Left renal cortex interstitium (tissue), 4 donors: Measurements from ENCODE around the gene NEDD8. TPM values are rescaled to one million over a fixed set of nuclear protein-coding genes. Genes with fewer than 3 reads are reported as not detected.

Experiments used
- DNase-seq, 4 donors: peaks; one replicate each; pipeline ENCODE4 v3.0.0-alpha.2; 2013; ENCODE audit warnings: low read depth in 4 of 4, low spot score in 2 of 4, missing footprints in 1 of 4
- polyA plus RNA-seq, 4 donors: library from polyadenylated mRNA; unstranded; fragments of 120-200 nt; gene quantifications; one replicate each; pipeline ENCODE4 v1.2.1, GENCODE V29; 2013; ENCODE audit not compliant: insufficient read length in 4 of 4

NEDD8 gene
- polyA plus RNA-seq, 4 donors = 206 to 248 (median 222) TPM

DNA sequence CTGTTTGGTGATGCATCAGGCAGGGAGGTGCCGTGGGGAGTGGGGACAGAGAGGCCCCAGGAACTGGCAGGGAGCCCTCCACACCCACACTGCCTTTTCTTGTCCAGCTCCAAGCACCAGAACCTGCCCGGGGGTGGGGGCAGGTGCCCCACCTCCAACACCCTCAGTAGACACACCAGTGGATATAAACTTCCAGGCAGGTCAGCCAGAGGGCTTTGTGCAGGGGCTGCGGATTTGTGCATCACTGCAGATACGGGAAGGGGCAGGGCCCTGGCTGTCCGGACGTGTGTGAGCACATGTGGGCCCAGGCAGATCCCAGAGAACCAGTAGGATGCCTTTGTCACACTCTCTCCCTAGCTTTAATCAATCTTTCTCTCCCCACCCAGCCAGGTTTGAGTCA is 32.1 kb upstream of the NEDD8 start:
- DNase-seq = no peak

DNA sequence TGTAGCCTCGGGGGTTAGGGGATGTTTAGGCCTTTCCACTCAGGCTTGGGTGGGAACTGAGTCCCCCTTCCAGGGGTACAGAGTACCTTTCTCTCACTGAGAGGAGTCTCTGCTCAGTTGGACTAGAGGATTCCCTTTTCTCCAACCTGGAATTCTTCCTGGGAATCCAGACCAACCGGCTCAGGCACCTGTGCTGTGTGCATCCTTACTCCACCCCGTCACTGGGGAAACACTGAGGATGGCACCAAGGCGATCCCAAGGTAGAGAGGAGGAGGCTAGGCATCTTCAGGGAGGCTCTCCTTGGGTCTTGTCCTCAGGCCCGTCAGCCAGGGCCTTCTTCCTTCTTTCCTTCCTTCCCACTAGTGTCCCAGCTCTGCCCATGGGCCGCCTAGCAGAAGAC is 31.7 kb upstream of the NEDD8 start:
- DNase-seq = no peak

DNA sequence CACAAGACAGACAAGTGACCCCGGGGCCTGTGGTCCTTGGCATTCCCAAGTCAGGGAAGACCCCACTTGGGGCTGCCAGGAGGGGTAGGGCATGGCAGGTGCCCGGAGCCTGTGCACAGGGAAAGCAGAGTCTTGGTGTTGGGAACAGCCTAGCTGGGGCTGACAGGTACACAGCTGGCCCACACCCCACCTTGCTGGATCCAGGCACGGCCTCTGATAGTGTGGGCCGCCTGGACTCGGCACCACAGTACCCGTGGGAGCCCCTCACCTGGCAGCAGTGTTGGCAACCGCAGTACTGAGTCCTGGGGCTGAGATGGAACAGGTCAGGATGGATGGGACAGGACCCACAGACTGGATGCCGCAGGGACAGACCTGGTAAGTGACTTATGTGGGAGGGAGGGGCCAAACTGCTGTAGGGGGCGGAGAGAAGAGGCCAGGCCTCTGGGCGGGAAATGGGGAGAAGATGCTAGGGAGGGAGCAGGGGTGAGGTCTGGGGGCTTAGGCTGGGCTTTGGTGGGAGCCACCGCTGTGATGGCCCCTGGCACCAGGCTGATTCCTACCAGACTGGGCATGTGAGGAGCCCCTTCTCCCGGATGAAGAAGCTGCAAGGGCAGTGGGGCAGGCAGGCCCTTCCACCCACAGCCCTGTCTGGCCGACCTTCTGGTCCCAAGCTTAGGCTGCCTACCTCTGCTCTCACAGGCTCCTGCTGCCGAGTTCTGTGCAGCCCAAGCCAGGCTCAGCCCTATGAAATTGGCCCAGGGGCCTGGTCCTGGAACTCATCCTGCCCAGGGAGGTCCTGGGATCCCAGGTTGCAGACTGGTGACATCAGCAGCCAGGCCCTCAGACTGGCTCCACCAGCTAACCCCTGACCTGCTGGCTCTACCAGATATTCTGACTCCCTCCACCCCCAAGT is 30.9 kb upstream of the NEDD8 start, which contains the start of gene TGM1:
Gene TGM1, minus strand, starts transcription at position 357 of the 913 bp plus-strand sequence. CDS start 825 bp downstream, outside the sequence.
- DNase-seq = no peak

DNA sequence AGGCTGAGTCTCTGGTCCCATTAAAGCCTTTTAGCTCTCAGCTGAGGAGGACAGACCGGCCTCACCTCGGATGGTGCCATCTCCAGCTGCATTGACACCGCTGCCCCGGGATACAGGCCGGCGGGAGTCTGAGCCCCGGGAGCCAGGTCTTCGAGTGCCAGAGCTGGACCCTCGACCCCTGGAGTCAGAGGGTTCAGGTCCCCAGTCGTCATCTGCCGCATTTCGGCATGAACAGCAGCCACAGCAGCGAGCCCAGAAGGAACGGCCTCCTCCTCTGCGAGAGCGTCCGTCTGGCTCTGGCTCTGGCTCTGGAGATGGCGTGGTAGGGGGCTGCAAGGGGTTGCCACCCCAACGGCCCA is 29.8 kb upstream of the NEDD8 start:
- no peak for DNase-seq

DNA sequence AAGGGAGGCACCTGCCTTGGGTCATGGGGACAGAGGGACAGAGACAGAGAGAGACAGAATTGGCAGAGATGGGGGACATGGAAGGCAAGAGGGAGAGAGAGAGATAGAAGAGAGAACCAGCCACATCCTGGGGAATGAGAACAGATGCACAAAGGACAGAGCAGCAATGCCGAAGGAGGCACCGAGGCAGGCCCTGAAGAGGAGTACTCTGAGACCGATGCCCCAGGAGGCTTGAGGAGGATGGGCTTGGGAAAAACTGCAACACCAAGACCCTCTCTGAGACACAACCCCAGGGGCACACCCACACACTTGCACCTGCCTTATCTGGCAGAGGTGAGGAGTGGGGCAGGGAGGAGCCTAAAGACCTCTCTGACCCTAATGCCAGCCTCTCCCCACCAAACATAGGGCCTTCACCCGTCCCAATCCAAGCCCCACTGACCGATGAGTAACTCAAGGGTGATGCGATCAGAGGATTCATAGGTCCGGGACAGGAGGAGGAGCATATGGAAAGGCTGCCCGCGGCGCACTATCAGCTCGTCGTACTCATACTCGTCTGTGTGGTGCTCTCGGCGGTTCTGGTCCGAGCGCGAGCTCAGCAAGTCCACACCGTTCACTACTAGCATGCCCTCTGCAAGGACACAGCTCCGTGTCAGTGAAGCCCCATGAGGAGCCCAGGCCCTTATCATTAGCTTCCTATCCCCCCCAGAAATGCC is 29.2 kb upstream of the NEDD8 start:
- no peak for DNase-seq

DNA sequence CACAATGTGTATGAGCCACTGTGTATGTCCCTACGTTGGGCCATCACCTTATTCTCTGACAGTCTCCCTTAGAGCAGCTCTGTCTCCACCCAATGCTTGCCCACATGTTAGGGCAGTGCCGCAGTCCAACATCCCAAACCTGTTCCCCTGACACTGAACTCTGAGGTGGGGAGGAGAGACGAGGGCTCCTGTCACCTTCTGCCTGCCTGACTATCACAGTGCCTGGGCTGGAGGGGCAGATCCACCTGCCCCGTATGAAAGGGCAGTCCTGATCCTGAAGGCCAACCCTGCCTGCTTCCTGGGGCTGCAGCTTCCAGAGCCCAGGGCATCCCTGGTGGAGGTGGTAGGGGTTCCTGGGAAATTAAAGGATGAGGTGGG is 28.6 kb upstream of the NEDD8 start:
- DNase-seq = no peak

- DNase-seq = no peak
Measured at GRCh38 chr14:24260026-24260779, 28.0 kb upstream of the NEDD8 start.

DNA sequence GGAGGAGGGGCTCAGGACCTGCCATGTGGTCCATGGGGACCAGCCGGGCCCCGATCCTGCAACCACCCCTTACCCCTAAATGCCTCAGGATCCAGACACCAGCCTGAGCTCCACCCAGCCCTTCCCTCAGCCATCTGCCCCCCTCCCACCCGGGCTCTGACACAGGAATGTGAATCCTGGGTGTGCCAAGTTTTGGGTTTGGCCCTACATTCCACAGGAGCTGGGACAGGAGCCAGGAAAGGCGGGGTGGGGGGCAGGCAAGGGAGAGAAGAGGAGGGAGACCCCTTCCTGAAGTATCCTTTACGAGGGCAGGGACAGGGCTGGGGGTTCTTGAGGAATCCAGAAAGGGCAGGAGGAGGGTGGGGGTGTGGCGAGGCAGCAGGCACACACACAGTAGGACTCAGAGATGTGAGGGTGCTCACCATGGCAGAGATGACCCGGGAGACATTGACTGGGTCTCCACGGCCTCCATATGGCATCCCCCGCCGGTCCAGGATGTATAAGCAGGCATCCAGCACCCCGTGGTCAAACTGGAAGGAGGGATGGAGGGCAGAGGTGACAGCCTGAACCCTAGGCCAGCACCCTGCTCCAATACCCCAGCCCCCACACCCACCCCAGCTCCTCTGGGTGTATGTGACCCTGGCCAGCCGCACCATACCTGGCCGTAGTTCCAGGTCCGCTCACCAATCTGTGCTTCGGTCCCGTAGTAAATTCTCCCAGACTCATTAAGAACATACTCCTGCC is 27.3 kb upstream of the NEDD8 start:
- no peak for DNase-seq

DNA sequence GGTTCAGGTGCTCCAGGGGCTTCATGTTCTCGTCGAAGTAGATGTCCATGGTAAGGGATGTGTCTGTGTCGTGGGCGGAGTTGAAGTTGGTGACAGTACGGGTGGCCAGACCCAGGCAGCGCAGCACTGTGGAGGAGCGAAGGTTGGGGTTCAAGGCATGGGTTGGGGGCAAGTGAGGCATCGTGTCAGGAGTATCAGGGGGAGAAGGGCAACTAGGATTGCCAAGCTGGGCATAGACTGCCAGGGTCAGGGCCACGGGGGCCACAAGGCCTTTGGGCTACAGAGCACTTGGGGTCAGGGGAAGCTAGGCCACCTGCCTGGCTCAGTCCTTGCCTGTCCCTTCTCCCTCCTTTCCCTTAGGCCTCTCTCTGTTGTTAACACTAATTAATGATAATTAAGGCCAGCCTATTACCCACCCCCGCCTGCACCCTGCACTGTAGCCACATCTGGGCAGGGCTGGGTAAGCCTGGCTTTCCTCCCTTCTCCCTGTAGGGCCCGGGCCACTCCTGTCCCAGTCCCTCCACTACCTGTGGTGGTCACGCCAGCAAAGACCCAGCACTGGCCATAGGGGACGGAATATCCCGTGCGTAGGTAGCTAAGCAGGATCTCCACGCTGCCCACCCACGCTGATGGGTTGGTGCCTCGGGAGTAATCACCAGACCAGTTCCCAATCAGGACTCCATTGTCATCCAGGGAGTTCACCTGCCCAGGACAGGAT is 26.5 kb upstream of the NEDD8 start:
- no peak for DNase-seq

DNA sequence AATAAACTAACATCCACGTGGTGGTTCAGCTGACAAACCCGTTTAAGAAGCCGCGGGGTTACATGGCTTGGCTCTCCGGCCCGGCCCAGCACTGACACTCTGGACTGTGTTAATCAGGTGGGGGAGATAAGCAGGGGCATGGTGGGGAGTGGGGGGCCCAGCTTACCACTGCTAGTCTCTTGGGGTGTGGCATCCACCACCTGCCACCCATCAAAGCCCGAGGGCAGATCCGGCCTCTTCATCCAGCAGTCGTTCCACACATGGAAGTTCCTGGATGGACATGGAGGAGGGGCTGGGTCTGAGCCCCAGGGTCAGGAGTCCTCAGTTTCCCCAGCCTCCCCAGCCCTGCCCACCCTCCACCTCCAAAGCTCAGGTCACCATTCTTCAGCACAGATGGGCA is 26.0 kb upstream of the NEDD8 start:
- DNase-seq = no peak

- DNase-seq = no peak
Measured at GRCh38 chr14:24256960-24257359, 24.8 kb upstream of the NEDD8 start.

DNA sequence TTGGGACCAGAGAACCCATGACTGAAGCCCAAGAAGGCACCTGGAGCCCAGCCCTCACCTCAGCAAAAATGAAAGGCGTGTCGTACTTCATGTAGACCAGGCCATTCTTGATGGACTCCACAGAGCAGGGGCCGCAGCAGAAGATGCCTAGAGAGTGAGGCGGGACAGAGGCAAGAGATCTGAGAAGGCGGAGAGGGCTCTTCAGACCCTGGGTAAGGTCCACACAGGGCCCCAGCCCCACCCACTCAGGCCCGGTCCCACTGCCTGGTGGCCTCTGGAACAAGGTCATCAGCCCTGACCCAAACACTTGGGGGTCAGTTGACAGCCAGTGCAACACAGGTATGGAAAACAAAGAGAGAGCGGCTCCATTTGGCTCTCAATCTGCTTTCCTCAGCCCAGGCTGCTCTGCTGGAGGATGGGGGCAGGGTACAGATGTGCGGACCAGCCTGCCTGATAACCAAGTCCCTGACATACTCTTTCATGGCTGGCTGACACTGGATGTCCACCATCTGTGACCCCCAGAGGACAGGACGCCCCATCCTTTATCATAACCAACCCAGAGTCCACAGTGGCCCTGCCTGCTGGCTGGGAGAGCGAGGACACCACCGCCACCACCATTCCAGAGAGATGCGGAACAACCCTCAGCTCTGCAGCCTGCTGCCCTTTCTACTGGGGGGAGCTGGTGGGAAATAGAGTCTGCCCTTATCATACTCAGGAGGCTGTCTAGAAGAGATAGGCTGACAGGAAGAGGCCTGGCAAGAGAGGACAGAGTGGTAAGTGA is 24.0 kb upstream of the NEDD8 start:
- no peak for DNase-seq

- no peak for DNase-seq
Measured at GRCh38 chr14:24255438-24255837, 23.3 kb upstream of the NEDD8 start.

- no peak for DNase-seq
Measured at GRCh38 chr14:24254630-24255392, 22.6 kb upstream of the NEDD8 start.

- no peak for DNase-seq
Measured at GRCh38 chr14:24253936-24254335, 21.8 kb upstream of the NEDD8 start.

DNA sequence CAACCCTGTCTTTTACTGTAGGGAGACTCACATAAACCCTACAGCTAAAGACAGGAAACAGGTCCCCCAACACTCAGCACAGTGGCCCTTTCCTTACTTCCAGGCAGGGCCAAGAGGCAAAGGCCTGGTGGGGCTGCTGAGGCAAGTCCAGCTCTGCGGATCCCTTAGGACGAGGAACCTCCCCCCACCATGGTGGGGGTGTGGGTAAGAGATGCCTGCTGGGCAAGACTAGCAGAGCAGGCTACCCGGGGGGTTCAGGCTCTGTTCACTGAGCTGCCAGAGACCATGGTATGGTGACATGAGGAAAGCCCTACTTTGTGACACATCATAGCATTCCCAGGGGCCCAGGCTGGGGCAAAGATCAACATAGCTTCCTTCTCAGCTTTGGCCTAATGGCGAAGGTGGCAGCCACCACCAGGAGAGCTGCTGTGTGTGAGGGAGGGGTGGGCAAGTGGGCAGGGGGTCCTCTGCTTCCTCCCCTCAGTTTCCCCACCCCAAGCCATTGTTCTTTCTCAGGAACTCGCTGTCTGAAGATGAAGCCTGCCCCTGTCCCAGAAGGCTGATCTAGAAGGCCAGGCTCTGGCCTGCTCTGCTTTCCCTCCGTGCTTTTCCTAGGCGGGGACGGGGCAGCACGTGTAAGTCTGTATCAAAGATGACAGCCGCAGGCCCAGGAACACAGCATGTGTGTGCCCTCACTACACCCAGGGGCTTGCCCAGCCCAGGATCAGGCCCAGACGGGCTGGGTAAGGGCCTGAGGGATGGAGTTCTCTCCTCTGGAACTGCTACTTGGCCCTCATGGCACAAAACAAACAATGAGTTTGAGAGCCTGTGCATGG is 20.3 kb upstream of the NEDD8 start:
- no peak for DNase-seq

DNA sequence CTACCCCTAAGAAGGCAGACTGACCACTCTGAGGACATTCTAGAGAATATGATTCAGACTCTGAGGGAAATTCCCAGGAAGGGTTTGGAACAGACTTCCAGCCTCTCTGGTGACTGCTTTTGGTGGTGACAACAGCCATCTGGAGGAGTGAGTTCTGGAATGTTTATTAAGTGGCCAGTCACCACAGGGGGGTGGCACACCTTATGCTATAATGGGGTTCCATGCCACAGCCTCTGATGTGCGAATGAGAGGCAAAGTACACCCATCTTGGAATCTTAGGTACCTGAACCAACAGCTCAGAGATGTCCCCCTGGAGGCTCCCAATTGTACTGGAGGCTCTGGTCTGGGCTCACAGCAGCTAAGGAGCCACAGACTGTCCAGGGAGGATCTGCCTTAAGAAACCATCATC is 19.7 kb upstream of the NEDD8 start:
- DNase-seq = no peak

DNA sequence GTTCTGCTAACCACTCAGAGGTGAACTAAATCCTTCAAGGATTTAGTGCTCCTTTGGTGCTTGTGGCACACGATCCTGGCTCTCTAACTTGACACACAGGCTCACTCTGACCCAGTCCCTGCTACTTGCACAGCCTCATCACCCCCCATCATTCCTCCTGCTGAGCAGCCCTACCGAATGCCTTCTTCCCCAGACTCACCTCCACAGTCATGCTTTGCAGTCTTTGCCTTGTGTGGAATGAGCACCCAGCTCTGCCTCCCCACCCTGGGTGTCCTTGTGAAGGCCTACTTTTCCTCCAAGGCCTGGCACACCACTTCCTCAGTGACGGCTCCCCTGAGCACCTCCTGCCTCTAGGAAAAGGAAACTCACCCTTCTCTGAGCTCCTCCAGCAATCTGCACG is 18.2 kb upstream of the NEDD8 start:
- DNase-seq = no peak
